PFSK-1 (cell line): ENCODE measurements around the gene MYO7B.

ENCODE experiments used
- FOXP2 ChIP-seq: optimal IDR thresholded peaks from 2 replicates; pipeline ENCODE3; 2011; ENCODE audit warnings: borderline replicate concordance, control low read depth, inconsistent platforms; ENCODE audit not compliant: insufficient read depth; ENCODE audit errors: extremely low read length, extremely low read depth
- POLR2AphosphoS5 ChIP-seq: IDR thresholded peaks from 2 replicates; pipeline ENCODE4 v1.6.1; 2012; ENCODE audit warnings: low read depth, mild to moderate bottlenecking, control low read depth, low read length, moderate library complexity
- REST ChIP-seq, 2 experiments: IDR thresholded peaks; 2 replicates each; pipeline versions ENCODE4 v1.6.1 to v1.8.0; 2011 to 2012; ENCODE audit warnings: low read depth in 2 of 2, low read length in 2 of 2, control low read depth in 1 of 2, inconsistent platforms in 1 of 2, mild to moderate bottlenecking in 1 of 2, moderate library complexity in 1 of 2; ENCODE audit not compliant: insufficient read depth in 1 of 2
- SIN3A ChIP-seq: IDR thresholded peaks from 2 replicates; pipeline ENCODE4 v1.6.1; 2012; ENCODE audit warnings: mild to moderate bottlenecking, low read length, moderate library complexity, borderline replicate concordance; ENCODE audit not compliant: insufficient read depth
- TAF1 ChIP-seq: IDR thresholded peaks from 2 replicates; pipeline ENCODE4 v1.6.1; 2012; ENCODE audit warnings: low read length, control low read depth, borderline replicate concordance; ENCODE audit not compliant: insufficient read depth

Gene MYO7B

DNA sequence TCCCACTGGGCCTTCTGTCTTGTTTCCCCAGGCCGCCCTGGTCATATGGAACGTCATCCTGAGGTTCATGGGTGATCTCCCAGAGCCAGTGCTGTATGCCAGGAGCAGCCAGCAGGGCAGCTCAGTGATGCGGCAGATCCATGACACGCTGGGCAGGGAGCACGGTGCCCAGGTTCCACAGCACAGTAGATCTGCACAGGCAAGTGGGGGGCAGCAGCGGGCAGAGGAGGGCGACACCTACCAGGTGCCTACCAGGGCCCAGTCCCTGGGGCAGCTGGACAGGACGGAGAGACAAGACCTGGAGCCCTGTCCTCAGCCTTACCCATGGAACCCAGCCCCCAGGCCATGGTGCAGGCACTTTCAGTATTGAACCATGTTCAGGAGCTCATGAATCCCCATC, 74.3 kb downstream of the MYO7B start:
- TF ChIP-seq SIN3A (no peak), FOXP2 (no peak), POLR2AphosphoS5 (no peak), TAF1 (no peak), REST (IDR thresholded peaks at IDR 0.05; ENCODE audit: insufficient read depth in 1 of 2, low read depth in 2 of 2, low read length in 2 of 2) (no peak)

DNA sequence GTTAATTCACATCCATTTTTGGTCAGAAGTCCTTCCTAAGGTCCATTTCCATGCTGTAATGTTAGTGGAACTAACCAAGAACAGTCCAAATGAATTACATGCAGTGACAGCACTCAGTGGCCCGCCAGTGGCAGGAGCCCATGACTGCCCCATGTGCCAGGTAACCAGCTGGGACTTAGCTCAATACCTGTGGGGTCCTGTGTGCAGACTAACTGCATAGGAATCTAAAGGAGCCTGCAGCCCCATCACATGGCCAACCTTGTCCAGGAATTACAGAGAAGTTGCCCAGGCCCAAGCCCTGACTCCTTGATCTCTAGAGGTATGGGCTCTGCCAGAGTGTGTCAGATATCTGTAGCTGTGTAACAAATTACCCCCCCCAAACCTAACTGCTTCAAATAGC, 75.1 kb downstream of the MYO7B start:
- TF ChIP-seq POLR2AphosphoS5 (no peak), FOXP2 (no peak), REST (IDR thresholded peaks at IDR 0.05; ENCODE audit: insufficient read depth in 1 of 2, low read depth in 2 of 2, low read length in 2 of 2) (no peak)

- no peak for TF ChIP-seq TAF1
- TF ChIP-seq POLR2AphosphoS5, result no peak
- no peak for TF ChIP-seq SIN3A
- no peak for TF ChIP-seq REST (IDR thresholded peaks at IDR 0.05; ENCODE audit: insufficient read depth in 1 of 2, low read depth in 2 of 2, low read length in 2 of 2)
- no peak for TF ChIP-seq FOXP2
These were observed 75.8 kb downstream of the MYO7B start for GRCh38 chr2:127611076-127611925.

GRCh38 chr2:127612111-127612822, 76.8 kb downstream of the MYO7B start:
- TF ChIP-seq TAF1, result no peak
- no peak for TF ChIP-seq FOXP2
- no peak for TF ChIP-seq SIN3A
- no peak for TF ChIP-seq REST (IDR thresholded peaks at IDR 0.05; ENCODE audit: insufficient read depth in 1 of 2, low read depth in 2 of 2, low read length in 2 of 2)
- no peak for TF ChIP-seq POLR2AphosphoS5
